ENCODE results near the gene TNRC18.
"Not testable (repeated sequence)": the region's sequence is repeated elsewhere in the genome, so short reads cannot be mapped to it uniquely, and the experiment has no call there.

DNA sequence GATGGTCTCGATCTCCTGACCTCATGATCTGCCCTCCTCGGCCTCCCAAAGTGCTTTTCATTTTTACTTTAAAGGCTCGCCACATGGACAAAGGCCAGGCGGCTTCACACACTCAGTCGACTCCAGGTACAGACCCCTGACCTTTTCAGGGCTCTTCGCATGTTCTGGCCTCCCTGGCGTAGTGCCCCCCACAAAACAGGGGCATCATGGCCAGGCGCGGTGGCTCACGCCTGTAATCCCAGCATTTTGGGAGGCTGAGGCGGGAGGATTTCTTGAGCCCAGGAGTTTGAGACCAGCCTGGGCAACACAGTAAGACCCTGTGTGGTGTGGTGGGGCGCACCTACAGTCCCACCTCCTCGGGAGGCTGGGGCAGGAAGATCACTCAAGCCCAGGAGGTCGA, 48.0 kb upstream of the TNRC18 start:
- TF ChIP-seq CTCF, POLR2AphosphoS5 (IDR thresholded peaks at IDR 0.05): not testable (repeated sequence)

Measured in suprapubic skin (tissue), 3 donors.